ENCODE data around the gene LCN6.
A peak's percentile ranks its signal among the peaks of the same experiment; 100 is the strongest.

LCN6 gene

DNA sequence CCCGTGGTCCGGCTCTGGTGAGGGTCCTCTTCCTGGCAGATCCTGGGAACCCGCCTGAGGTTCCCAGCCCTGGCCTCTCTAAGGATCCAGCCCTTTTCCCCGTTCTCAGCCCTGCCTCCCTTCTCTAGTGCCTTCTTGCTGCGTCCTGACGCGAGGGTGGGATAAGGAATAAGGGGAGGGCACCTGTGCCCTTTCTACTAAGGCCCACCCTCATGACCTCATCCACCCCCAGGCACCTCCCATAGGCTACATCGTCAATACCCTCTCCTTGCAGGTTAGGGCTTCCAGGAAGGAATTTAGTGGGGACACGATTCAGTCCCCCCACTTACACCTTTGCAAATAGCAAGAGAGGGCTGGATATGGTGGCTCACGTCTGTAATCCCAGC, 46.7 kb downstream of the LCN6 start:
- DNase-seq (ENCODE audit: extremely low spot score): no peak
- TF ChIP-seq, protein P1, sequence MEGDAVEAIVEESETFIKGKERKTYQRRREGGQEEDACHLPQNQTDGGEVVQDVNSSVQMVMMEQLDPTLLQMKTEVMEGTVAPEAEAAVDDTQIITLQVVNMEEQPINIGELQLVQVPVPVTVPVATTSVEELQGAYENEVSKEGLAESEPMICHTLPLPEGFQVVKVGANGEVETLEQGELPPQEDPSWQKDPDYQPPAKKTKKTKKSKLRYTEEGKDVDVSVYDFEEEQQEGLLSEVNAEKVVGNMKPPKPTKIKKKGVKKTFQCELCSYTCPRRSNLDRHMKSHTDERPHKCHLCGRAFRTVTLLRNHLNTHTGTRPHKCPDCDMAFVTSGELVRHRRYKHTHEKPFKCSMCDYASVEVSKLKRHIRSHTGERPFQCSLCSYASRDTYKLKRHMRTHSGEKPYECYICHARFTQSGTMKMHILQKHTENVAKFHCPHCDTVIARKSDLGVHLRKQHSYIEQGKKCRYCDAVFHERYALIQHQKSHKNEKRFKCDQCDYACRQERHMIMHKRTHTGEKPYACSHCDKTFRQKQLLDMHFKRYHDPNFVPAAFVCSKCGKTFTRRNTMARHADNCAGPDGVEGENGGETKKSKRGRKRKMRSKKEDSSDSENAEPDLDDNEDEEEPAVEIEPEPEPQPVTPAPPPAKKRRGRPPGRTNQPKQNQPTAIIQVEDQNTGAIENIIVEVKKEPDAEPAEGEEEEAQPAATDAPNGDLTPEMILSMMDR (IDR thresholded peaks at IDR 0.05; ENCODE audit: control extremely low read depth, extremely low read depth, low read depth, missing control alignments): no peak
- ChIA-PET POLR2A (interaction anchor here (1.0 to 1.2 kb wide), 2 partner anchors 26 to 27 kb away, joined by 5 to 6 read pairs; no protein-coding TSS in a partner anchor), CTCF (interaction anchor here (1.2 kb wide), 1 partner anchor 25 kb away, joined by 4 read pairs; no protein-coding TSS in a partner anchor)

- TF ChIP-seq, protein P1 (IDR thresholded peaks at IDR 0.05; ENCODE audit: control extremely low read depth, extremely low read depth, low read depth, missing control alignments): no peak
- DNase-seq (ENCODE audit: extremely low spot score): peak; percentile 81
- POLR2A ChIA-PET: interaction anchor here (0.6 to 1.0 kb wide), 5 partner anchors 26 to 549 kb away, joined by 3 to 6 read pairs (median 4); no protein-coding TSS in a partner anchor
Measured at GRCh38 chr9:136700959-136701667, 47.2 kb downstream of the LCN6 start.

GRCh38 chr9:136700304-136700703, 48.0 kb downstream of the LCN6 start:
- no peak for DNase-seq (ENCODE audit: extremely low spot score)
- ChIA-PET CTCF (interaction anchor here (0.7 to 1.2 kb wide), 2 partner anchors 14 to 26 kb away, joined by 3 to 4 read pairs; no protein-coding TSS in a partner anchor), POLR2A (interaction anchor here (0.6 kb wide), 1 partner anchor 27 kb away, joined by 3 read pairs; no protein-coding TSS in a partner anchor)
- TF ChIP-seq, protein P1 (IDR thresholded peaks at IDR 0.05; ENCODE audit: control extremely low read depth, extremely low read depth, low read depth, missing control alignments): no peak

More at GRCh38 chr9:136700959-136701667, 47.2 kb downstream of the LCN6 start:
- CTCF ChIA-PET: interaction anchor here (0.6 to 1.2 kb wide), 3 partner anchors 14 to 213 kb away, joined by 3 to 4 read pairs (median 3); no protein-coding TSS in a partner anchor

DNA sequence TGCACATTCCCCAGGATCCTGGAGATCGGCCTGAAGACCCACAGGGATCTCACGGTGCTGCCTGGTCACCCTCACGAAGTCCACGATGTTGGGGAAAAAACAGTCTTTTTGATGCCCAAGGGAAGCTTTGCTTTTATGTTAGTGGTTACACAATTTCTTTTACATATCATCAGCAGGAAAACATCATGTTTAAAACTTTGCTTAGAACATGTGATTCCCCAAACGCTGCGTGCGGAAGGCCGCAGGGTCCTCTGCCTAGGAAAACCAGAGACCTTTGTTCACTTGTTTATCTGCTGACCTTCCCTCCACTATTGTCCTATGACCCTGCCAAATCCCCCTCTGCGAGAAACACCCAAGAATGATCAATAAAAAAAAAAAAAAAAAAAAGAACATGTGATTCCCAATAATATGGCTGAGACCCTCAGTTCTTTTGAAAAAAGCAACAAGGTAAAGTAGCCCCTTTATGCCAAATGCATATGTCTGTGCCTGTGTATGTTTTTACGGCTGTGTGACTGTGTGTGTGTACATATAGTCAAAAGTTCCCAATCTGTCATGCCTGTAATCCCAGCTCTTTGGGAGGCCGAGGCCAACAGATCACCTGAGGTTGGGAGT, 49.6 kb downstream of the LCN6 start:
- DNase-seq (ENCODE audit: extremely low spot score): no peak
- TF ChIP-seq, protein P1 (IDR thresholded peaks at IDR 0.05; ENCODE audit: control extremely low read depth, extremely low read depth, low read depth, missing control alignments): no peak
- POLR2A ChIA-PET: no interaction called here
- CTCF ChIA-PET: interaction anchor here (1.6 to 5.3 kb wide), 3 partner anchors 9 to 43 kb away, joined by 3 to 20 read pairs (median 3); no protein-coding TSS in a partner anchor

GRCh38 chr9:136697821-136698526, 50.4 kb downstream of the LCN6 start:
- CTCF ChIA-PET: interaction anchor here (1.1 to 5.3 kb wide), 10 partner anchors 10 to 212 kb away, joined by 3 to 20 read pairs (median 3); partner anchors contain the start of gene AGPAT2
- no peak for DNase-seq (ENCODE audit: extremely low spot score)
- POLR2A ChIA-PET: no interaction called here
- TF ChIP-seq, protein P1 (IDR thresholded peaks at IDR 0.05; ENCODE audit: control extremely low read depth, extremely low read depth, low read depth, missing control alignments): no peak
